Spleen (tissue), 7 donors: Measurements from ENCODE around the gene DAPK3.
"Not testable (repeated sequence)": the region's sequence is repeated elsewhere in the genome, so short reads cannot be mapped to it uniquely, and the experiment has no call there.

Experiments used
- POLR2A ChIP-seq, 3 donors: fragments of 450-650 bp; IDR thresholded peaks; one replicate each; pipeline ENCODE4 v1.5.1; 2017; ENCODE audit warnings: antibody characterized with exemption in 3 of 3, mild to moderate bottlenecking in 1 of 3
- TF ChIP-seq, protein P1 (sequence below), 11 experiments: fragments of 200-600 bp in 7 of 11; fragments of 450-650 bp in 4 of 11; sonication (generic) in 4 of 11; IDR thresholded peaks in 8 of 11; conservative IDR thresholded peaks in 3 of 11; 1 replicate in 7 of 11; 2 replicates in 4 of 11; pipeline versions ENCODE4 v1.4.0 to v1.8.0; 2016 to 2021; ENCODE audit warnings: antibody characterized with exemption in 11 of 11, inconsistent platforms in 4 of 11, mild to moderate bottlenecking in 1 of 11
- donor health status: DM: no; HTN: no; CAD: no; lungs with moderate emphysema.
- donor health status: DM: no; HTN: no; CAD: no.
- donor health status: DM: no; HTN: no; CAD: no.

DNA sequence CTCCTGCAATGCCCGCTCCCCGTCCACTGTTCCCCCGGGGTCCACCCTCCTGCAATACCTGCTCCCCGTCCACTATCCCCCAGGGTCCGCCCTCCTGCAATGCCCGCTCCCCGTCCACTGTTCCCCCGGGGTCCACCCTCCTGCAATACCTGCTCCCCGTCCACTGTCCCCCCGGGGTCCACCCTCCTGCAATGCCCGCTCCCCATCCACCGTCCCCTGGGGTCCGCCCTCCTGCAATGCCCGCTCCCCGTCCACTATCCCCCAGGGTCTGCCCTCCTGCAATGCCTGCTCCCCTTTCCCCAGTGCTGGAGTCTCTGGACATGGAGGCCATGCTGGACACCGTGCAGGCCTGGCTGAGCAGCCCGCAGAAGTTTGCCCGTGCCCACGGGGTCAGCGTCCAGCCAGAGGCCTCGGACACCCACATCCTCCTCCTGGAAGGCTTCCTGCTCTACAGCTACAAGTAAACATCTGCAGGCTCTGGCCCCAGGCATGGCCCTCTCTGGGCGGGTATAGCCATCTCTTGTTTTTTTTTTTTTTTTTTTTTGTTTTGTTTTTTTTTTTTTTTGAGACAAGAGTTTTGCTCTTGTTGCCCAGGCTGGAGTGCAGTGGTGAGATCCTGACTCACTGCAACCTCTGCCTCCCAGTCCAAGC lies 32.5 kb downstream of the DAPK3 start:
- not testable (repeated sequence) for TF ChIP-seq POLR2A (IDR thresholded peaks at IDR 0.05)
- TF ChIP-seq, protein P1, sequence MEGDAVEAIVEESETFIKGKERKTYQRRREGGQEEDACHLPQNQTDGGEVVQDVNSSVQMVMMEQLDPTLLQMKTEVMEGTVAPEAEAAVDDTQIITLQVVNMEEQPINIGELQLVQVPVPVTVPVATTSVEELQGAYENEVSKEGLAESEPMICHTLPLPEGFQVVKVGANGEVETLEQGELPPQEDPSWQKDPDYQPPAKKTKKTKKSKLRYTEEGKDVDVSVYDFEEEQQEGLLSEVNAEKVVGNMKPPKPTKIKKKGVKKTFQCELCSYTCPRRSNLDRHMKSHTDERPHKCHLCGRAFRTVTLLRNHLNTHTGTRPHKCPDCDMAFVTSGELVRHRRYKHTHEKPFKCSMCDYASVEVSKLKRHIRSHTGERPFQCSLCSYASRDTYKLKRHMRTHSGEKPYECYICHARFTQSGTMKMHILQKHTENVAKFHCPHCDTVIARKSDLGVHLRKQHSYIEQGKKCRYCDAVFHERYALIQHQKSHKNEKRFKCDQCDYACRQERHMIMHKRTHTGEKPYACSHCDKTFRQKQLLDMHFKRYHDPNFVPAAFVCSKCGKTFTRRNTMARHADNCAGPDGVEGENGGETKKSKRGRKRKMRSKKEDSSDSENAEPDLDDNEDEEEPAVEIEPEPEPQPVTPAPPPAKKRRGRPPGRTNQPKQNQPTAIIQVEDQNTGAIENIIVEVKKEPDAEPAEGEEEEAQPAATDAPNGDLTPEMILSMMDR (IDR thresholded peaks at IDR 0.05 in 8 of 11, conservative IDR thresholded peaks at IDR 0.05 in 3 of 11), result not testable (repeated sequence)
